HG03108 (cell line): ENCODE measurements around the gene NT5DC2.

Experiments
- ATAC-seq: cut with Tn5 transposase; IDR thresholded peaks from one replicate; pipeline ENCODE4 v1.9.1; 2021; ENCODE audit warnings: moderate library complexity; ENCODE audit not compliant: unreplicated experiment

Gene NT5DC2

DNA sequence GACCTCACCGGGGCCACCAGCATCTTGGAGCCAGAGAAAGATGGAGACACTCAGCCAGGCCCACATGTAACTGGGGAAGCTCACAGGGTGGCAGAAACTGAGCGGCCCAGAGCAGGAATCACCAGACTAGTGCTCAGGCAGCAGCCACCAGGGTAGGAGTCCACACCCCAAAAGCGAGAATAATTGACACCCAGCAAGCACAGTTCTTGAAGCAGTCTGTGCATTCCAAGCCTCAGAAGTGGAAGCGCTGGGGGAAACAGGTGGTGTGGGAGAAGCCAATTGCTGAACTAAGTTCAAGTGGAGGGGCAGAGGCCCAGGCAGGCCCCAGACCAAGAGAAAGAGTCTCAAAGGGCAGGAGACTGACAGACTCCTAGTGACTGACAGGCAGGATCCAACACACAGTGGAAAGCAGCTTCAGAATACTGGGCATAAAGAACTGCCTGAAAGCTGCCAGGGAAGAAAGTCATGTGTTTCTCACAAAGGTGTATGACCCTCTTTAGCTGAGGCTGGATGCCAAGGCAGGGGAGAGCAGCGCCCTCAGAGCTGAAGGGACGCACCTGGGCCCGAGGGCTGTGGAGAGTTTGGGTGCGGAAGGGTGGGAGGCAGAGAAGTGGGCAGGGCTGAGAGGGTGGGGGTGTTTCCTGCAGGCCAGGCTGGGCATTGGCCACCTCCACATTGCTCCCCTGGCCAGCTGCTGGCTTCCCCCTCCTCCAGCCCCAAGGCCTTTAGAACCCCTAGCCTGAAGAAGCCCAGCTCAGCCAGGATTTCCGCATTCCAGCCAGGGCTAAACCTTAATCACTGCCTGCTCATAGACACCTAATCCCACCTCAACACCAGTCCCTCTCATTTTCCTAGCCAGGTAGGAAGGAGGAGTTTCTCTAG lies 7.7 kb downstream of the NT5DC2 start:
- no peak for ATAC-seq

DNA sequence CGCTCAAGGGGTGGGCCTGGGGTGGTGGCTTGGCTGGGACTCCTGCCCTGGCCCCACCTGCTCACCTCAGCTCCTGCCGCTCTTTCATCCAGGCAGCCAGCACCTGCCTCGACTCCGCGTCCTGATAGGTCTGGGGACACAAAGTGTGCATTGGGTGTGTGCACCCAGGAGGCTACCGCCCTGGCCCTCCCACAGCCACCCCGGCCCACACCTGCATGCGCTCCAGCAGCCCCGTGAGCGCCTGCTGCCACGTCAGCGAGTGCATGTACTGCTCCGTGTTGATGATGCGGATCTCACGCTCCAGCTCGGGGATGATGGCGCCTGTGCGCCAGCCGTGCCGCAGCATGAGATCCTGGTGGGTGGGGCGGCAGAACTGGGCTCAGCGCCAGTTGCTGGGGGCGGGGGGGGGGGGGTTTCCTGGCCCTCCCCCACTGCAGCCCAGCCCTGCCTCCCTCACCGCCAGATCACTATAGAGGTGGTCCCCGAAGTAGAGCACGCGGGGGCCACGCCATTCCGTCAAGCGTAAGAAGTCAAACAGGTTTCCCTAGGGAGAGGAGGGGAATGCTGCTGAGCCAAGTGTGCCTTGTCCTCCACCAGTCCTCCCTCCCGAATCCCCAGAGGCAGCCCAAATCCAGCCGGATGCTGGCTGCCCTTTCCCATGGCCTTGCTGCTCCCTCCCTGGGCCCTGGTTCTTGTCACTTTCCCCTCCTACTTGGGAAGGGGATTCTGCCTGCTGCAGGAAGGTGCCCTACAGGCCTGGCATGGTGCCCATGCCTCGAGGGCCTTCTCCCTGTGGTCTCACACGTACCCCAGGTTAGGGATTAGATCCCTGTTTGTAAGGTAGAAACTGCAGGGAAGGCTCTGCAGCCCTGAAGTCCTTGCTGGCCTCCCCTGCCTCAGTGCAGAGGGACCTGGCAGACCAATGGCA lies 8.6 kb downstream of the NT5DC2 start:
- no peak for ATAC-seq

DNA sequence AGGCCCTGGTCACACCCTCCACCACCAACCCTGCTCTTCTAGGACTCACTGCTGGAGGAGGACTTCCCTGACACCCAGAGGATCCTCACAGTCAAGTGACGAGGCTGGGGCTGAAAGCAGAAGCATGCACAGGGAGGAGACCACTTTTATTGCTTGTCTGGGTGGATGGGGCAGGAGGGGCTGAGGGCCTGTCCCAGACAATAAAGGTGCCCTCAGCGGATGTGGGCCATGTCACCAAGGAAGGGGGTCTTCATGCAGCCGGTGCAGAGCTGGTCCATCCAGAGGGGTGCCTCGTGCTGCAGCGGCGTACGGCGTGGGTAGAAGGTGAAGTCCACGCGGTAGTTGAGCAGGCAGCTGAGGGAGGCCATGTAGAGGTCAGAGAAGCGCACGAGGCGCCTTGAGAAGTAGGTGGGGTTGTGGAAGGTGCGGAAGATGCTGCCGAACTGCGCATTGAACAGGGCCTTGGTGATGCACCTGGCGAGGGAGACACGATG lies 9.4 kb downstream of the NT5DC2 start:
- ATAC-seq, result no peak

DNA sequence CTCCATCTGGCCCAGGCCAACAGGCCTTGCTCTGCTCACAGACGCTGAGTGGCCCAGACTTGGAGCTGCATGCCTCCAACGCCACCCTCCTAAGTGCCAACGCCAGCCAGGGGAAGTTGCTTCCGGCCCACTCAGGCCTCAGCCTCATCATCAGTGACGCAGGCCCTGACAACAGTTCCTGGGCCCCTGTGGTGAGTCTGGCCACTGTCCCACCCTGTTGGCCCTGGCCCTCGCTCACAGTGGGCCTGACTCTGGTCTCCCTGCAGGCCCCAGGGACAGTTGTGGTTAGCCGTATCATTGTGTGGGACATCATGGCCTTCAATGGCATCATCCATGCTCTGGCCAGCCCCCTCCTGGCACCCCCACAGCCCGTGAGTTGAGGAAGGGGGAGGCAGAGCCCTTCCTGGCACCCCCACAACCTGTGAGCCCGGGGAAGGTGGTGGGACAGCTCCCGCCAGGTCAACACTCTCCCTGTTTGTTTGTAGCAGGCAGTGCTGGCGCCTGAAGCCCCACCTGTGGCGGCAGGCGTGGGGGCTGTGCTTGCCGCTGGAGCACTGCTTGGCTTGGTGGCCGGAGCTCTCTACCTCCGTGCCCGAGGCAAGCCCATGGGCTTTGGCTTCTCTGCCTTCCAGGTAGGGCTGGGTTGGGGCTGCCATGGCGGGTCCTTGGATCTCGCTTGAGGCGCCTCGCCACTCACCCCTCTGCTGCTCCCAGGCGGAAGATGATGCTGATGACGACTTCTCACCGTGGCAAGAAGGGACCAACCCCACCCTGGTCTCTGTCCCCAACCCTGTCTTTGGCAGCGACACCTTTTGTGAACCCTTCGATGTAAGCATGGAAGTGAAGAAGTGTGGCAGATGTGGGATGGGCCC lies 10.0 kb downstream of the NT5DC2 start:
- ATAC-seq, result no peak

DNA sequence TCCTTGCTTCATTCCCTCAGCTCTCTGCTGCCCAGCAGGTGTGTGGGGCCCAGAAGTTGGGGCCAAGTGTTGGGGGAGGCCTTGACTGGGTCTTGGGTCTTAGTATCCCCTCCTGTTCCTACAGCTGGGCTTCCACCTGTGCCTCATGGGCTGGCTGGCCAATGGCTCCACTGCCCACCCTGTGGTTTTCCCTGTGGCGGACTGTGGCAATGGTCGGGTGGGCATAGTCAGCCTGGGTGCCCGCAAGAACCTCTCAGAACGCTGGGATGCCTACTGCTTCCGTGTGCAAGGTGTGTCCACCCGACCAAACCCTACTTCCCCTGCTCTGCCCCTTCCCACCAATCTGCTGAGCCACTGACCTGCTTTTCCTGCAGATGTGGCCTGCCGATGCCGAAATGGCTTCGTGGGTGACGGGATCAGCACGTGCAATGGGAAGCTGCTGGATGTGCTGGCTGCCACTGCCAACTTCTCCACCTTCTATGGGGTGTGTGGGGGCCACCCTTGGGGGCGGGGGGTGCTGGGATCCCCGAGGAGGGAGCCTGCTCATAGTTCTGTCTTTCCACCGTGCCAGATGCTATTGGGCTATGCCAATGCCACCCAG lies 10.9 kb downstream of the NT5DC2 start:
- no peak for ATAC-seq

DNA sequence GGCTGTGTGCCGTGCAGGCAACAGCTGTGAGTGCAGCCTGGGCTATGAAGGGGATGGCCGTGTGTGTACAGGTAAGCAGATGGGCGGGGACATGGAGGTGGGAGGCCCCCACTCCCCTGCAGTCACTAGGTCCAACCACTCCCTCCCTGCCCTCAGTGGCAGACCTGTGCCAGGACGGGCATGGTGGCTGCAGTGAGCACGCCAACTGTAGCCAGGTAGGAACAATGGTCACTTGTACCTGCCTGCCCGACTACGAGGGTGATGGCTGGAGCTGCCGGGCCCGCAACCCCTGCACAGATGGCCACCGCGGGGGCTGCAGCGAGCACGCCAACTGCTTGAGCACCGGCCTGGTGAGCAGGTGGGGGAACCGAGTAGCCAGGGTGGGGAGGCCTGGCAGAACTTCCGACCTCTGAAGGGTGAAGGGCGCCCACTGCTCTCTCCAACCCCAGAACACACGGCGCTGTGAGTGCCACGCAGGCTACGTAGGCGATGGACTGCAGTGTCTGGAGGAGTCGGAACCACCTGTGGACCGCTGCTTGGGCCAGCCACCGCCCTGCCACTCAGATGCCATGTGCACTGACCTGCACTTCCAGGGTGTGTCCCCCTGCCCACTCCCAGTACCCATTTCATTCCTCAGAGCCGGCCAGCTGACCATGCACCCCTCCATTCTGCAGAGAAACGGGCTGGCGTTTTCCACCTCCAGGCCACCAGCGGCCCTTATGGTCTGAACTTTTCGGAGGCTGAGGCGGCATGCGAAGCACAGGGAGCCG lies 11.6 kb downstream of the NT5DC2 start:
- no peak for ATAC-seq

DNA sequence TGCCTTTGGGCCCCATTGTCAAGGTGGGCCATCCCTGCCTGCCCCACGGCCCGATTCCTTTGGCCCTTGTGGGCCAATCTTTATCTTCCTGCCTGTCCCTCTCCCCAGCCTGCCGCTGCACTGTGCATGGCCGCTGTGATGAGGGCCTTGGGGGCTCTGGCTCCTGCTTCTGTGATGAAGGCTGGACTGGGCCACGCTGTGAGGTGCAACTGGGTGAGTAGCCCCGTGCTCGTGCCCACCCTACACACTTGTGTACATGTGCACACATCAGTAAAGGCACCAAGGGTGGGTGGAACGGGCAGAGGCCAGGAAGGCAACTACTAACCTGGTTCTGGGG lies 12.2 kb downstream of the NT5DC2 start:
- ATAC-seq, result no peak

DNA sequence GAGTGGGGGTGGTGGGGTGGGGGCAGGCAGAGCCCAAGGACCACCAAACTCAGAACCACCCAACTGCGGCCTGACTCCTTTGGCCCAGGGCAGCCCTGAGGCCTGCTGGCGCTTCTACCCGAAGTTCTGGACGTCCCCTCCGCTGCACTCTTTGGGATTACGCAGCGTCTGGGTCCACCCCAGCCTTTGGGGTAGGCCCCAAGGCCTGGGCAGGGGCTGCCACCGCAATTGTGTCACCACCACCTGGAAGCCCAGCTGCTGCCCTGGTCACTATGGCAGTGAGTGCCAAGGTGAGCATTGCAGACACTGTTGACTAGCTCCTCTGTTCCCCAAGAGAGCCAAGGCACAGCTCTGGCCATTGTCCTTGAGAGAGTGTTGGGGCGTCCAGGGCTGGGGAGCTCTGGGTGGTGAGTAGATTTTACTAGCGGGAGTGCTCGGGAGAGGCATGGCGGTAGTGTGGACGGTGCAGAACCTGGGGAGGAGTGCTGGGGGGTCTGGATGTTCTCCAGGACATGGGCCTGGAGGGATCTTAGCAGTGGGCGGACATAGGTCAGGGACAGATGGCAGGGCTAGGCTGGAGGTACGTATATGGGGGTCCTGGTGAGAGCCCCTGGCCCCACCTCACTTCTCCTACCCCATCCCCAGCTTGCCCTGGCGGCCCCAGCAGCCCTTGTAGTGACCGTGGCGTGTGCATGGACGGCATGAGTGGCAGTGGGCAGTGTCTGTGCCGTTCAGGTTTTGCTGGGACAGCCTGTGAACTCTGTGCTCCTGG lies 12.8 kb downstream of the NT5DC2 start:
- ATAC-seq, result no peak

DNA sequence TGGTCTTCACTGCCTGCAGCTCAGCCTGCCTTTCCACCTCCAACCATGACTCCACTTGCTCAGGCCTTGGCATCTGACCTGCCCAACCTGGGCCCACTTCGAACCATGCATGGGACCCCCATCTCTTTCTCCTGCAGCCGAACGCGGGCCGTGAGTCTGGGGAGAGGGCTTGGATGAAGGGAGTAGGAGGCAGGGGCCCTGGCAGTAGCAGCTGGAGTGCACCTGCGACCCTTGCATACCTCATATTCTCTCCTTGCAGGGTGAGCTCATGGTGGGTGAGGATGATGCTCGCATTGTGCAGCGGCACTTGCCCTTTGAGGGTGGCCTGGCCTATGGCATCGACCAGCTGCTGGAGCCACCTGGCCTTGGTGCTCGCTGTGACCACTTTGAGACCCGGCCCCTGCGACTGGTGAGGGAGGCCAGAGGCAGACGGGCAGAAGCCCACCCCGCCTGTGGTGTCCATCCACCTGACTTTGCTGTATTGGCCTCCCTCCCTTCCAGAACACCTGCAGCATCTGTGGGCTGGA lies 13.5 kb downstream of the NT5DC2 start:
- ATAC-seq, result no peak

DNA sequence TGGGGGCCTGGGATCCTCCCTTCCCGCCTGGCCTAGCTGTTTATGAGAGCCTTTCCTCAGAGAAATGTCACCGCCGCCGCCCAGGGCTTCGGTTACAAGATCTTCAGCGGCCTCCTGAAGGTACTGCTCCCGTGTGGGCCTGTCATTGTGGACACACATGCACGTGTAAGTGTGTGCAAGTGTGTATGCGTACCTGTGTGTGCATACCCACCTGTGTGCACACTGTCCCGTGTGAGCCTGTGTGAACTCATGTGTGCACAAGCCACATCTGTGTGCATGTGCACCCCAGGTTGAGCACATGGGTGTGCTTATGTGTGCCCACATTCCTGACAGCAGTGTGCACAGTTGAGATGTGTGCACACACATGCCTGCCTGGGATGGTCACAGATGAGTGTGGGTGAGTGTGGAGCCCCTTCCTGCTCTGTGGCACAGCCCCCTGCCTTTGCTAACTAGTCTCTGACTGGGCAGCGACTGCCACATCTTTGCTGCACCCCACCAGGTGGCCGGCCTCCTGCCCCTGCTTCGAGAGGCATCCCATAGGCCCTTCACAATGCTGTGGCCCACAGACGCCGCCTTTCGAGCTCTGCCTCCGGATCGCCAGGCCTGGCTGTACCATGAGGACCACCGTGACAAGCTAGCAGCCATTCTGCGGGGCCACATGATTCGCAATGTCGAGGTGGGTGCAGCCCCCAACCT lies 14.1 kb downstream of the NT5DC2 start:
- no peak for ATAC-seq

DNA sequence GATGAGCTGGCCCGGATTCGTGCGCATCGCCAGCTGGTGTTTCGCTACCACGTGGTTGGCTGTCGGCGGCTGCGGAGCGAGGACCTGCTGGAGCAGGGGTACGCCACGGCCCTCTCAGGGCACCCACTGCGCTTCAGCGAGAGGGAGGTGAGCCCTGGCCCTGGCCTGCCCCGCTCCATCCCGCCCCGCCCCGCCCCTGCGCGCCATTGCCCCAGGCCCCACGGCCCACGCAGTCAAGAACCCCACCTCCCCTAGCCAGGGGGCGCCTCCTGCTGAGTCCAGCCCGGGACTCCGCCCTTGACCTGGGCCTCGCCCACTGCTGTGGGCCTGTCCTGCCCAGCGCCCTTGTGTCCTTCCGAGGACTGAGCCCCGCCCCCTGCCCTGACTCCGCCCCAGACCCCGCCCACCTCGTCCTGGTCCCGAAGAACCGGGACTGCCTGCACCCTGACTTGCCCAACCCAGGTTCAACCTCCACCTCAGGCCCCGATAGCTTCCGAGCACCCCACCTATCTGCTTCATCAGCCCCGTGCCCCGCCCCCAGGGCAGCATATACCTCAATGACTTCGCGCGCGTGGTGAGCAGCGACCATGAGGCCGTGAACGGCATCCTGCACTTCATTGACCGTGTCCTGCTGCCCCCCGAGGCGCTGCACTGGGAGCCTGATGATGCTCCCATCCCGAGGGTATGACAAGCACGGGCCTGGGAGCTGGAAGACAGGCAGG lies 14.8 kb downstream of the NT5DC2 start:
- ATAC-seq, result no peak

DNA sequence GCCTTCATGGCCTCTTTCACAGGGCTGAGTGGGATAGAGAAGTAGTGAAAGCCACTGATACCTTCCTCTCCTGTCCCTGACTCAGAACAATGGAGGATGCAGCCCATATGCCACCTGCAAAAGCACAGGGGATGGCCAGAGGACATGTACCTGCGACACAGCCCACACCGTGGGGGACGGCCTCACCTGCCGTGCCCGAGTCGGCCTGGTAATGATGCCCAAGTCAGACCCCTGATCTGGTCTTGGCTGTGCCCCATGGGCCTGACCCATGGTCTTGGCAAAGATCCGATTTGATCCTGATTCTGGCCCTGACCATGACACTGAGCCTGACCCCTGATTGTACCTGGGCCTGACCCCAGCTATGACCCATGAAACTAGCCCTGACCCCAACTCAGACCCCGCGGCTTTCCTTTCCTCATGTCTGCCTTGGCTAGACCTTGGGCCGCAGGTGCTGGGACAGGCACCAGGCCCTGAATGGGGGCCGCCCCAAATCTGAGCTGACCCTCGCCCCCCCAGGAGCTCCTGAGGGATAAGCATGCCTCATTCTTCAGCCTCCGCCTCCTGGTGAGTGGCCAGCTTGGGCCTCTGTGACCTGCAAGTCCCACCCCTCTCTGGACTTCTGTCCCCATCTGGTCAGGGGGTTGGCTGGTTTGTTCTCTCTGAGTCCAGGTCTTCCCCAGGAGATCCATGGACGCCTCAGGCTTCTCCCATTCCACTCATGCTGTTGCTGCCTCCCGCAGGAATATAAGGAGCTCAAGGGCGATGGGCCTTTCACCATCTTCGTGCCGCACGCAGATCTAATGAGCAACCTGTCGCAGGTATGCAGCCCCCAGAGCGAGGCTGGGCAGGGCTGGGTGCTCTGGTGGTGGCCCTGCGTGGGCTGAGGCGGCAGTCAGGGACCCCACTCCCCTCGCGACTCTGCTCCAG lies 15.6 kb downstream of the NT5DC2 start:
- ATAC-seq, result no peak

DNA sequence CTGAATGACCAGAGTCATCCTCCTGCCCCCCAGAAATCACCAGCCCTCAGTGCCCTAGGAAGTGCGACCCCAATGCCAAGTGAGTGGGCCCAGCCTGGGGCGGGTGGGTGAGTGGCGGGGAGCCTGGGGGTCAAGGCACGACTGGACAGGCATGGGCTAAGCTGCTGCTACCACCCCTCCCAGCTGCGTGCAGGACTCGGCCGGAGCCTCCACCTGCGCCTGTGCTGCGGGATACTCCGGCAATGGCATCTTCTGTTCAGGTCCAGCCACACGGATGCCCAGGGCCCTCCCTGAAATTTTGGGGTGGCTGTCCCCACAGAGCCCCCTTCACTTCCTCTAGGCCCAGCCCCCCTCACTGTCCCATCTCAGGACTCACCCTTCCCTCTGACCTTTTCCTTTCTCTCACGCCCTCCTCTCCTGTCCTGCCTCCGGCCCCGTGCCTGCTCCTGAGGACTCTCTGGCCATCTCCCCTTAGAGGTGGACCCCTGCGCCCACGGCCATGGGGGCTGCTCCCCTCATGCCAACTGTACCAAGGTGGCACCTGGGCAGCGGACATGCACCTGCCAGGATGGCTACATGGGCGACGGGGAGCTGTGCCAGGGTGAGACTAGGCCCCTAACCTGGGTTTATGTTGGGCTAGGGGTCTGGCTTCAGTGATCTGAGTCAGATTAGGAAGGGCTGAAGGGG lies 17.0 kb downstream of the NT5DC2 start:
- no peak for ATAC-seq

DNA sequence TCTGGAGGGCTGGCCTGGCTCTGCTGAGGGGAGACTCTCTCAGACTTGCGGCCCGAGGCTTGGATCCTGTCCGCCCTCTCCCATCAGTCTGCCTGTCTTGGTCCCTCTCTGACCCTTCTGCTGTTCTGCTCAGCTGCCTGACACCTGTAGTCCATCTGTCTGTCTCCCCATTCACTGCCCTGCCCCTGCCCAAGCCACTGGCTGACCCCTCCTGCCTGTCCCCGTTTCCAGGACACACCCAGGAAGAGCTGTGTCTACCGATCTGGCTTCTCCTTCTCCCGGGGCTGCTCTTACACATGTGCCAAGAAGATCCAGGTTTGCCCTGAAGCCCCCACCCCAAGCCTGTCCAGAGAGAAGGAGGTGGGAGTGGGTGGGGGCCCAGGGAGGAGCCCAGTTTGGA lies 18.5 kb downstream of the NT5DC2 start:
- no peak for ATAC-seq

DNA sequence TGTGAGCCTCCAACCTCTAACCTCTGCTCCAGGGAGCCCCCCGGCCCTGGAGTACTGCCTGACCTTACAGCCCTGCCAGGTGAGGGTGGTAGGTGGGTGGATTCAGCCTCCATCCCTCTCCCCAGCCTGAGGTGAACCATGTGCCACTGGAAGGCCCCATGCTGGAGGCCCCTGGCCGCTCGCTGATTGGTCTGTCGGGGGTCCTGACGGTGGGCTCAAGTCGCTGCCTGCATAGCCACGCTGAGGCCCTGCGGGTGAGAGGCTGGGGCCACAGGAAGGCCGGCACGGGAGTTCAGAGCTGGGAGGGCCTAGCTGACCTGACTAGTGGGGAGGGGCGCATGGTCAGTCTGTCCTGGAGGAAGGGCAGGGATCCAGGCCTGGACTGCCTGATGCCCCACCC lies 19.1 kb downstream of the NT5DC2 start:
- no peak for ATAC-seq

DNA sequence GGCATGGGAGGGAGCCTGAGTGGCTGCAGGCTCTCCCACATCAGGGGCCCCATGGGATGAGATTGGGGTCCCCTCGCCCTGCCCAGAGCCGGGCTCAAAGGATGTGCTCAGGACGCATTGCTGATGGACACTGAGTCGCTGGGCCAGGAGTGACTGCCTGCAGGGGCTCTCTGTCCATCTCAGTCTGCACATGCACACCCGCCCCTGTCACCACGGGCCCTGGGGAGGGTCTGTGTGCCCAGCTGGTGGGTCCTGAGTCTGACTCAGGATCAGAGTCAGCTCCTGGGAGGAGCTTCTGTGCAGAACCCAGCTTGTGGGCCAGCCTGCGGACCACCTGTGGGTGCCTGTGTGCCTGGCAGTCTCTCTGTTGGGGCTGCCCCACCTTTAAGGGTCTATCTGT lies 20.4 kb downstream of the NT5DC2 start:
- no peak for ATAC-seq
